GM12874 (cell line): ENCODE measurements around the gene MMP11.

ENCODE experiments used
- TF ChIP-seq, protein P1 (sequence below): IDR thresholded peaks from 2 replicates; pipeline ENCODE4 v1.5.1; 2011; ENCODE audit warnings: low read depth, mild to moderate bottlenecking, control low read depth, low read length, moderate library complexity; ENCODE audit not compliant: insufficient read depth

Gene MMP11

DNA sequence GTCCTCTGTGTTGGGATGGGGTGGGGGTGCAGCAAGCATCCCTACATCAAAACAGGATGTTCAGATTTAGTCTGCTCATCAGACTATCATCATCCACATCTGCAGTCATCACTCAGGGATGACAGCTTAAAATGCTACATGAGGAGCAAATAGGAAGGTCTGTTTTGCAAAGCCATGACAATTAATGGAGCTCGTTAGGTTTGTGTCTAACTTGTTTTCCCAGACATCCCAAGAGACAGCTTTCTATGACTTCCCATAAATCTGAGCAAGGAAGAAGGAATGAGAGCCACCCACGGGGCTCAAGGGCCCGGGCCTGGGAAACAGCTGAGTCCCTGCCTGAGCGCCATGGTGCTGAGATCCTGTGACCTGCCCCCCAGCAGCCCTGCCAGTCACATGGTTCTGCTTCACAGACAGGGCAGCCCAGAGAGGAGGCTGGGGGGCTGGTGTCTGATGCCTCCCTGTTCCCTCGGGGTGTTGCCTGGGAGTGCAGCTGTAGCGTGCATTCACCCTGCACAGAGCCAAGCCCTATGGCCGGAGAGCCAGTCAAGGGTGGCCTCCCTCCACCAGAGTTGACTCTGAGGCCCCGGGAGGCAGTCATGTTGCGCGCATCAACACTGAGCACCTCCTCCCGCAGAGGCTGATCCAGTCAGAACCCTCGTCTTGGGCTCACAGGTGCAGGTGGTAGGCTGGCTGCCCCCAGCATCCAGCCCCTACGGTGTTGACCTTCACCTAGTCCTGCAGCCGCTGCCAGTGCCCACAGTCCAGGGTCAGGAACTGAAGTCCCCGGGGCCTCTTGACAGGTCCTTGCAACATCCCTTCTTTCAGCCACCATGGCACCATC, 54.1 kb downstream of the MMP11 start:
- TF ChIP-seq, protein P1, sequence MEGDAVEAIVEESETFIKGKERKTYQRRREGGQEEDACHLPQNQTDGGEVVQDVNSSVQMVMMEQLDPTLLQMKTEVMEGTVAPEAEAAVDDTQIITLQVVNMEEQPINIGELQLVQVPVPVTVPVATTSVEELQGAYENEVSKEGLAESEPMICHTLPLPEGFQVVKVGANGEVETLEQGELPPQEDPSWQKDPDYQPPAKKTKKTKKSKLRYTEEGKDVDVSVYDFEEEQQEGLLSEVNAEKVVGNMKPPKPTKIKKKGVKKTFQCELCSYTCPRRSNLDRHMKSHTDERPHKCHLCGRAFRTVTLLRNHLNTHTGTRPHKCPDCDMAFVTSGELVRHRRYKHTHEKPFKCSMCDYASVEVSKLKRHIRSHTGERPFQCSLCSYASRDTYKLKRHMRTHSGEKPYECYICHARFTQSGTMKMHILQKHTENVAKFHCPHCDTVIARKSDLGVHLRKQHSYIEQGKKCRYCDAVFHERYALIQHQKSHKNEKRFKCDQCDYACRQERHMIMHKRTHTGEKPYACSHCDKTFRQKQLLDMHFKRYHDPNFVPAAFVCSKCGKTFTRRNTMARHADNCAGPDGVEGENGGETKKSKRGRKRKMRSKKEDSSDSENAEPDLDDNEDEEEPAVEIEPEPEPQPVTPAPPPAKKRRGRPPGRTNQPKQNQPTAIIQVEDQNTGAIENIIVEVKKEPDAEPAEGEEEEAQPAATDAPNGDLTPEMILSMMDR, result no peak

DNA sequence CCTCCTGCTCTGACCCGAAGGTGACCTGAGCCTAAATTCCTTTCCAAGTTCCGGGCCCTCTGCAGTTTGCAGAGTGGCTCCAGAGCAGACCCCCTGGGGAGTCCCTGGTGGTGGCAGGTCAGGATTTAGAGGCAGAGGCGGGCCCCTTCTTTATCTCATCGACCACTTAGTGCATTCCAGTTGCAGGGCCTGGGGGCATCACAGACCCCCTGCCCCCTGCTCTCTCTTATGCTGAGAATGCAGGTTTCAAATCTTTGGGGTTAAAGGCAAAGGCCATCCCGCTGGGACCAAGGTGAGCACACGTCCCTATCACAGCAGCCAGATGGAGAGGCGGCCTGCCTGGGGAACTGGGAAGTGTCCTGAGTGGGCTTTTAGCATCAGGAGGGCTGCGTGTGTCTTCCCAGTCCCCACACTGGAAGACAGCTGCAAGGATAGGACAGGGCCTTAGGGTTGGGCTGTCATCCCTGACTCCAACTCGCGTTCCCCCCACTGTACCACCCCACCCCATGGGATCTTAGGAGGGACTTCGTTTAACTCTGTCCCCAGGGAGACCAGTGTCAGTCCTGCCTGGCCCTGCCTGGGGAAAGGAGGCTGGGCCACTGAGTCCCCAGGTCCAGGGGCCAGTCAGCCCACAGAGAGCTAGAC, 54.8 kb downstream of the MMP11 start:
- TF ChIP-seq, protein P1, result no peak

DNA sequence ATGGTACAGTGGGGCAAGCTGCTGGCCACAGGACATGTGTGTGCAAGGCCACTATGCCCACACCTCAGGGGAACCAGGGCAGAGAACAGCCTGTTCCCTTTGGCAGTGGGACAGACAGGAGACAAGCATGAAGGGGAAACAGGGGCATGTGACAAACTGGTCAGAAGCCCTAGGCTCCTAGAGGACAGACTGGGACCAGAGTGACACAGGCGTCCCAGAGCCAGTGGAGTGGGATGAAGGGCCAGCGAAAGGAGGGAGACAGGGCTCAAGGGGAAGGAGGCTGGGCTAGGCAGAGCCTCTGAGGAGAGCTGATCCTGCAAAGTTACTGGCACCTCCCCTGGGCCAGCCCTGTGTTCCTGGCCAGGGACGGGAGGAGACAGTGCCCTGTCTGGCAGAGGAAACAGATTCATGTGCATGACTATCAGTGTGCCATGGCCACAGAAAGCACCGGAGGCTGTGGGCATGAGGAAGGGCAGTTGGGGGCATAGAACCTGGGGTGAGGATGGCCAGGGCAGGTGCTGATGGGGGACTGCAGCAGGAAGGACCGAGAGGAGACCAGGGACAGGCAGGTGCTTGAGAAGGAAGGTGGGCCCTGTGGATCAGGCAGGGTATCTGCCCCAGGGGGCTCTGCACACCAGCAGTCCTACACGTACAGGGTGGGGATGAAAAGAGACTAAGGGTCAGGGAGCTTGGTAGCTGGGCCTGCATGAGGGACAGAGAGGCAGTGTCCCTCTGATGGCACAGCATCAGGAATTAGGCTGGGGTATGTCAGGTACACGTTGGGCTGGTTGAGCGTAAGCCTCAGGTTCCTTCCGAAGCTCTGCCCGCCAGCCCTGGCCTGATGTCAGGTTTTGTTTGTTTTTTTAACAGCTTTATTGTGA, 56.4 kb downstream of the MMP11 start:
- TF ChIP-seq, protein P1, result no peak

DNA sequence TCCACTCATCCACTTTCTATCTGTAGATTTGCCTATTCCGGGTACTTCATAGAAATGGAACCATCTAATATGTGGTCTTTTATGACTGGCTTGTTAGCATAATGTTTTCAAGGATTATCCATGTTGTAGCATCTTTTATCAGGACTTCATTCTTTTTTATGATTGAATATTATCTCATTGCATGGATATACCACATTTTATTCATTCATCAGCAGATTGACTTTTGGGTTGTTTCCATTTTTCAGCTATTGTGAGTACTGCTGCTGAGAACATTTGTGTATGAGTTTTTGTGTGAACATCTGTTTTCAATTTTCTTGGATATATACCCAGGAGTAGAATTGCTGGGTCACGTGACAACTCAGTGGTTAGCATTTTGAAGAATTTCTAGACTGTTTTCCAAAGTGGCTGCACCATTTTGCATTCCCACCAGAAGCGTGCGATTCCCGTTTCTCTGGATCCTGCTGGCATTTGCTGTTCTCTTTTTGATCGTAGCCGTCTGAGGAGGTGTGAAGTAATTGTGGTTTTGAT, 57.3 kb downstream of the MMP11 start:
- TF ChIP-seq, protein P1, result no peak

DNA sequence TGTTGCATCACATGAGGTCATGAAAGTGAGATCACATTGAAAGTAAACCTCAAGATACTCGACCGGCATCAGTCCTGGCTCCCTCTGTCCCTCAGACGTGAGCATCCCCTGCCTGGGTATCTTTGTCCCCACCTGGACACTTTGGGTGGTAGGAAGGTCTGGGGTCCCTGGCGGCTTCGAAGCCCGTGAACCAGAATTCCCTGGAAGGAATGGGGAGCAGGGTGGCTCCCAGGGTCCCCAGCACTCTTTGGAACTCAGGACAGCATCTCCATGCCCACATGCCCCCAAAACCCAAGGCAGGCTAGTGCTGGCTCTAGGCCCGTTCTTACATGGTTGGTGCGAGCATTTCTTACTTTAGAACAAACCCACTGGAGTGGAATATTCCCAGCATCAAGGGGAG, 58.6 kb downstream of the MMP11 start:
- TF ChIP-seq, protein P1, result no peak

DNA sequence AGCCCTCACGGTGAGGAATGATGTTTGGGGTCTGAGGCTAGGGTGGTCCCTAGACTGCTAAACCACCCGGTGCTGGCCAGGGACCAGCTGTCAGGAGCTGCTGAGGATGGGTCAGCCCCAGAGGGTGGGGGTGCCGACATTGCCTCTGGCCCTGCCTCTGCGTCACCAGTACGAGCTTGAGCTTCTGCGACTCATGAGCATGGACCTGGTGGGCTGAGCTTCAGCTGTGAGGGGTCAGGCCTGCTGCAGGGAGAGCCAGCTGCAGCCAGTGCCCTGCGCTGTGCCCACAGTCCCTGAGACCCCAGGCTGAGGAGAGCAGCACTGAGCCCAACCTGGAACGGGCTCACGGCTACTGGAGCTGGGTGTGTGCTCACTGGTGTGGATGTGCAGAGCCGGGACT, 59.1 kb downstream of the MMP11 start:
- TF ChIP-seq, protein P1, result no peak
